HL-60/S4 treated with retinoic acid at 250 ng/mL for 4 days and 3 days (cell line): ENCODE data around the gene ARHGAP8.

Source experiments
- in situ Hi-C: fragments of 300-500 bp; cut with MboI; formaldehyde crosslinking; loops from 2 replicates; pipeline ENCODE4 v1.7.0; 2022; ENCODE audit warnings: low sequenced_read_pairs

The ARHGAP8 gene

DNA sequence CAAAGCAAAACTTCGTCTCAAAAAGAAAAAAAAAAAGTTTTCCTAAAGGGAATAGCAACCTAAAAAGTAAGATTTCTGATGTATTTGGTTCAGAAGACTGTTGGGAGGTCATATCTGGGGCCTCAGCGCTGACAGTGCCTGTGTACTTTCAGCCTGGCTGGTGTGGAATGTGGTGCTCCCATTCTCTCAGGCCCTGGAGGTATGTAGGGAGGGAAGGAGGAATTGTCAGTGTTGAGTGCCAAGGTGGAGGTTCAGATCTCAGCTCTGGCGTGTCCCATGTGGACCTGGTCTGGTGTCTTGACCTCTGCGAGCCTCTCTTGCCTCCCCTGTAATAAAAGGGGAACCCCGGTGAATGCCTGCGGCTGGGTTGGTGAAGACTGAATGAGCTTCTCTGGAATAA lies 28.0 kb upstream of the ARHGAP8 start:
- in situ Hi-C loops, result no loop called here

DNA sequence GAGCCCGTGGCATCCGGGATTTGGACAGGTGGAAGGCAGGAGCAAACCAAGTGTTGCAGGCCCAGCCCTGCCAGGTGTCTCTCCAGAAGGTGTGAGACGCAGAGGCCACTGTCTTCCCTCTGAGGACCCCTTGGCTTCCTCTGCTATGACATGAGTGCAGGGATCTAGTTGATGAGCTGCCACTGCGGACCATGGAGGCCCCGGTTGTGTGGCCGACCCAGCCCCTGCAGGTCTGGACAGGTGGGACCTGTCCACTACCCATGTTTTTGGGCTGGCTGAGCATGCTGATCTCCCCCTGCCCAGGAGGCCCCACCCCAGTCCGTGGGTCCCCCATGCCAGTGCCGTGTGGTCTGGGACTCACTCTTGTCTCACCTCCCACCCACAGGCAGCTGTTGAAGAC lies 27.5 kb upstream of the ARHGAP8 start:
- in situ Hi-C loops, result no loop called here

DNA sequence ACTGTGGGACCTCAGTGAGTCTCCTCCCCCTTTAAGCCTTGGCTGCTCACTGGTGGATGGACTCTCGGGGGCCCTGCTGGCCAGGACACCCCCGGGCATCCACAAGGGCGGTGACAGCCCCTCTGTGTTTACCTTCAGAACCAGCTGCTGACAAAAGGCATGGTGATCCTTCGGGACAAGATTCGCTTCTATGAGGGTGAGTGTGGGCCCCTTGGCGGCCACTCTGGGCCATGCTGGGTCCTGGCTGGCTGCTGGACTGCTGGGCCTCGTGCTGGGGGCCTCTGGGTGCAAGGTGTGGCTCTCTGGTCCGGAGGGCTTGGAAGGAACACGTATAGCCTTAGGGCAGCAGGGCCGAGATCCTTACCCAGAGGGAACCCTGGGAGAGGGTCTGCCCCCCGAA lies 25.9 kb upstream of the ARHGAP8 start:
- in situ Hi-C loops, result no loop called here

DNA sequence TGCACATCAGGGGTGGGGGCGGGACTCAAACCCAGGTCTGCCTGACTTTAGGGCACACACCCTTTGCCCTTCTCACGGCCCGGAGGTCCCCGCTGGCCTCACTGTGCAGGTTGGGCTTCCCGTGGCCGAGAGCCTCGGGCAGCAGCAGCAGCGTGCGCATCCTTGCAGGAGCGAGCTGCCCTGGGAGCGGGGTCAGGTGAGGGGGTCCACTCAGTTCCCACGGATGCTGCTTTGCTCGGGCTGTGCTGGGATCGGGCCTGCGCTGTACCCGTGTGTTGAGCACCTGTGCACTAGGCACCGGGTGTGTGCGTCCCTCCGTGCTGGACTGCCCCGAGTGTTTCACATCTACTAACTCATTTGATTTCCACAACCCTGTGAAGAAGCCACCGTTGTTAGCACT lies 25.2 kb upstream of the ARHGAP8 start:
- in situ Hi-C loops, result no loop called here

DNA sequence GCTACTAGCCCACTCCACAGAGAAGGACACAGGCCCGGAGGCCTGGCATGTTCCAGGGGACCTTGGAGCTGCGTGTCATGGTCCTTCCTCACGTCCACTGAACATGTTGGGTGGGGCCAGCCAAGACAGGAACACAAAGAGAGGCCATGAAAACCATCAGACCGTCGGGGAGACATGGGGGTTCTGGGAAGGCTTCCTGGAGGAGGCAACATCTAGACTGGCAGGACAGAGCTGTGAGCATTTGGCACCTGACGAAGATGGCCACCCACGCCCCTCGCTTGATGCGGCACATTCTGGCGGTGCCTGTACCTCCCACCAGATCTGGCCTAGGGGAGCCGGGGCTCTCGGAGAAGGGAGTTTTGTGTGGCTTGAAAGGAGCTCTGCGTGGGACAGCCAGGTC lies 24.7 kb upstream of the ARHGAP8 start:
- in situ Hi-C loops, result no loop called here

DNA sequence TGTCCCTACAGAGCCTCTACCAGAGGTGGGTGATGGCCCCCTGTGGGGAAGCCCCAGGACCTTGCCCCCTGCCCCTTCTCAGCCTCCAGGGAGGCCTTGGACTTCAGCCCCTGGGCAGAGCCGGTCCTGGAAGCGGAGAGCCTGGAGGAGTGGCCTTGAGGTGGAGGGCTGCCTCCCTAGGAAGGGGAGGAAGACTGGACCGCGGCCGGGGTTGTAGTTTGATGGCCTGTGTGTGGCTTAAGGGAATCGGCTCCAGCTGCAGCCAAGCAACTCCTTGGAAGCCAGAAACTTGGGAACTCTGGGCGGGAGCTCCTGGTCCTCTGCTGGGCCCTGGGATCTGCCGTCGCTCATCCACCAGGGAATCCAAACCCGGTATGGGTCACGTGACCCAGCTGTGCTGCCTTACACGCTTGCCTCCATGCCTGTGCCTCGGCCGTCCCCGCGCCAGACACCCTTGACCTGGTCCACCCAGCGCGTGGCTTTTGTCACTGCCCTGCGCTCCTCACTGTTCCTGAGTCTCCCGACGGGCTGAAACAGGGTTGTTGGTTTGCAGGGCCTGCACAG lies 23.5 kb upstream of the ARHGAP8 start:
- in situ Hi-C loops, result no loop called here

DNA sequence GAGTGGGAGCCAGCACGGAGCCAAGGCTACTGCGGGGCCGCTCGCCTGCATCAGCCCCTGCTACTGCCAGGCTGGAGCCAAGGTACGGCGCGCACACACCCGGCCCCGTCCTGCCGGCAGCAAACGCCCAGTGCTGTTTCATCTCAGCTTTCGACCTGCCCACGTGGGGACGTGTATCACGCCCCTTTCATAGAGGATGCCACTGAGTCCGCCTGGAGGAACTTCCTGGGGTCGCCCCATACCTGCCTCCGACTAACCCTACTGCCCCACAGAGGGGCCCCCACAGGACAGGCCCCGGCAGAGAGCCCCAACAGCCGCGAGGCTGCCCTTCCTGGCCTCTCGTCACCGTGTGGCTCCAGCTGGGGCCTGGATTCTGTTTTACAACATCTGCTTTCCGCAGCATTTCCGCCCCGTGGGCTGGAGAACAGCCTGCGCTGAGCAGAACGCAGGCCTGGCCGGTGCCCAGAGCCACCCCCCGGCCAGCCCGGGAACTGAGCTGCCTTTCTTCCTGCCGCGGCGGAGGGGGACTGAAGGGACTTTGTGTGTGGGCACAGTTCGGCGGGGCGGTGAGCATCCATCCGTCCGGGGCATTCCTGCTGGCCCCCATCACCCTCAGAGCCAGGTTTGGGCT lies 22.9 kb upstream of the ARHGAP8 start:
- in situ Hi-C loops, result no loop called here

DNA sequence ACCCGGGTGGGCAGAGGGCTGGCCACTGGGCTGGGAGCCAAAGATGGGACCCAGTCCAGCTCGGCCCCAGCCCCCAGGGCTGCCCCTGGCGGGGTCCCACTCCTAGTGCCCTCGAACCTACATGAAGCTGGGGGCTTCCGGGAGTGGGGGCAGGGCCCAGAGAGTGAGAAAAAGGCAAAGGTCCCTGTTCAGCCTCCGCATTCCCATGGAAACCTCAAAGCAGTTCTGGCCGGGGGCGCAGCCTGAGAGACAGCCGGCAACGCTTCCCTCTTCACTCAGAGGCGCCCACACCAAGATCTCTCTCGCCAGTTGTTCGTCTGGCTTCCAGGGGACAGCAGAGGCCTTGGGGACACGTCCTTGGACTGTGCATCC lies 22.4 kb upstream of the ARHGAP8 start:
- in situ Hi-C loops, result no loop called here

DNA sequence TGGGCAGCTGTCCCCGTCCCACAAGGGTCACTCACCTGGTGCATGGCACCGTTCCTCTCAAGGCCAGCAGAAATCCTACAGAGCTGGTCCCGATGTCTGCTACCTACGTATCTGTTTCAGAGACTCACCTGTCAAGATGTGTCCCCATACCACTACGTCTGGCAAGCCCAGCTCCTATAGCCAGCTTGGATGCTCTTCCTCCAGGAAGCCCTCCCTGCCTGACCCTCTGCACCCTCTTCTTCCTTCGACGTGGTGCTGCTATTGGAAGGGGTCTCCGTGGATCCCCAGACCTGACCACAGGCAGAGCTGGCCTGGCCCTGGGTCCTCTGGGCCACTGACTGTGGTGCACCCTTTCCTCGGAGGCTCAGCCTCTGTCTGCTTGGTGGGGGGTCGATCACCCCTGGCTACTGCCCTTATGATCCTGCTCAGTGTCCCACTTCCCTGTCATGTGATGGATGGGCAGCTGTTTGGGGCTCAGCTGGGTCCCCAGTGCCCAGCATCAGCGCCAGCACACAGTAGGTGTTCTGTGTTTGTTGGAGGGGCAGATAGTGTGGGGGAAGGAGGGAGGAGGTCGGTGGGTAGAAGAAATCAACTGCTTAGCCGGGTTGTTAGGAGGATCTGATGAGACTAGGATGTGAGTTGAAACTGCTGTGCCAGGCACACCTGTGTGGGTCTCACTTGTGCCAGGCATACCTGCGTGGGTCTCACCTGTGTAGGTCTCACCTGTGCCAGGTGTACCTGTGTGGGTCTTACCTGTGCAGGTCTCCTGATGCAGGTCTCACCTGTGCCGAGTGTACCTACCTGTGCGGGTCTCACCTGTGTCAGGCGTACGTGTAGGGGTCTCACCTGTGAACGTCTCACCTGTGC lies 21.7 kb upstream of the ARHGAP8 start:
- in situ Hi-C loops, result no loop called here

DNA sequence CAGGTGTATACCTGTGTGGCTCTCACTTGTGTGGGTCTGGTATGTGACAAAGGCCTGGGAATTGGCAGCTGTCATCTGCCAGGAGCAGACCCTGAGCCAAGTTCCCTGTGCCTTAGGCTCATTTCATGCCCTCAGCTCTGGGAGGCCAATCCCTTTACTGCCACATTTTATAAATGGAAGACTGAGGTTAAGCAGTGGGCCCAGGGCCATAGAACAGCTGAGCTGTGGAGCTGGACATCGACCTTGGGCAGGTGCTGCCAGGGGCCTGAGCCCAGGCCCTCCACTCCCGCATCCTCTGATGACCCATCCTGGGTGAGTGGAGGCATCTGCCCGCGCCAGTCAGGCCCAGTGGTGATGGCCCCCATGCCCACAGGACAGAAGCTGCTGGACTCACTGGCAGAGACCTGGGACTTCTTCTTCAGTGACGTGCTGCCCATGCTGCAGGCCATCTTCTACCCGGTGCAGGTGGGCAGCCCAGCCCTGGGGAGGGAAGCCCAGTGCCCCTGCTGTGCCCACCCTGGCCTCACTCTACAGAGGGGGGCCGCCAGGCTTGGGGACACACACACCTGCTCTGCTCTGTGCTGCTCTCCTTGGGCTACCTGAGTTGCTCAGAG lies 20.9 kb upstream of the ARHGAP8 start:
- in situ Hi-C loops, result no loop called here

DNA sequence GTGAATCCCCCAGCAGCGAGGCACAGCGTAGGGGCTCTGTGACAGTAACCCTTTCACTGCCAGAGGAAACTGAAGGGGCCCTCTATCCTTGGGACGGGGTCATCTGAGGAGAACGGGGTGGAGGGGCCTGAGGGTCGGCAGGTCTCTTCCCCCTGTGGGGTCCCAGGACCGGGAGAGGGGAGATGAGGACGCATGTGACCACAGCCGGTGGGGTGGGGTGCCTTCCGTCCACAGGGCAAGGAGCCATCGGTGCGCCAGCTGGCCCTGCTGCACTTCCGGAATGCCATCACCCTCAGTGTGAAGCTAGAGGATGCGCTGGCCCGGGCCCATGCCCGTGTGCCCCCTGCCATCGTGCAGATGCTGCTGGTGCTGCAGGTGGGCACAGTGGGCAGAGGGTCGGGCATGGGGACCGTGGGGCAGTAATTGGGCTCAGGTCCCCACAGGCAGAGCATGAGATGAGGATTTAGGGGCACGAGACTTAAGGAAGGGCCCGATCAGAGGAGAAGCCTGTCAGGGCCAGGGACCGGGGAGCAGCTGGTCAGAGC lies 20.3 kb upstream of the ARHGAP8 start:
- in situ Hi-C loops, result no loop called here

DNA sequence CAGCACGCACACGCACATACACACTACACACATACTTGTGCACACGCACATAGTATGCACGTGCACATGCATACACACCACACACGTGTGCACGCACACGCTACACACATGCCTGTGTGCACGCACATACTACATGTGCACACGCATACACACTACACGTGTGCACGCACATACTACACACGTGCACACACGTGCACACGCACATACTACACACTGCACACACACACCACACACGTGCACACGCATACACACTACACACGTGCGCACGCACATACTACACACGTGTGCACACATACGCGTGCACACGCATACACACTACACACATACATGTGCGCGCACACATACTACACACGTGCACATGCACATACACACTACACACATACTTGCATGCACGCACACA lies 19.7 kb upstream of the ARHGAP8 start:
- in situ Hi-C loops, result no loop called here

DNA sequence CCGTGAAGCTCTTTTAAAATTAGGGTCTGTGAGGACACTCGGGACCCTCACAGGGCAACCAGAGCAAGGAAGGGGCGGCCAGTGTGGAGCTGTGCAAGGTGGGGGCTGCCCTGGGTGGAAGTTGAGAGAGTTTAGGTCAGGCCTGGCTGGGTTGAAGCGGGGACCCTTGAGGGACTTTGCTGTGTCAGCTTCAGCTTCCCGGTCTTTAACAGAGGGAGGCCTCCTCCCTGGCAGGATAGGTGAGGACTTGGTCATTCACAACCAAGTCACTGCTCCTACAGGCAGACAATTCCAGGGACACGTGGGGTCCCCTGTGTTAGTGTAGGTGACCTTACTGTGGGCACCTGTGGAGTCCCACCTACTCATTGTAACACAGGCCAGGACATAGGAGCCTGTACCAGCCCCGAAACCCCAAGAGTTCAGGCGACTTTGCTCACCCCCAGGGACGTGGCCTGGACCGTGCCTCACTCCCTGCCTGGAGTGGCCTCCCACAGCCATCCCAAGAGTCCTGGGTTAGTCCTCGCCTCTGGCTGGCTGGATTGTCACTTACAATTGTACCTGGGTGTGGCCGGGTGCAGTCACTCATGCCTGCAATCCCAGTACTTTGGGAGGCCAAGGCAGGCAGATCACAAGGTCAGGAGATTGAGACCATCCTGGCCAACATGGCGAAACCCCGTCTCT lies 18.8 kb upstream of the ARHGAP8 start:
- in situ Hi-C loops, result no loop called here

DNA sequence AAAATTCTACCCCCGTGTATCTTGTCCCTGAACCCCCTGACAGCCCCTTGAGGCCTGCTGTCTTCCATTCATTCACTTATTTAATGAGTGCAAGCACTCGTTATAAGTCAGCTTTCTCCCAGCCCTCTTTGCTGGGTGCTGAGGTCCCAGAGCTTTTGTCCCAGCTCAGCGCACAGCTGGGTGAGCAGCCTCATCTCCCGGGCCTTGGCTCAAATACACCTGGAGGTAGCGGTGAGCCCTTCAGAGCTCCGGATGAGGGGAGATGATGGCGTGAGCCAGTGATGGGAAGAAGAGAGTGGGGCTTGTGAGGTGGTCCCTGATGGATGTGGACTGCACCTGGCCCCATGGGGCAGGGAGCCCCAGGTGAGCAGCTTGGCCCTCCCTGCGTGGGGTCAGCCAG lies 18.1 kb upstream of the ARHGAP8 start:
- in situ Hi-C loops, result no loop called here

DNA sequence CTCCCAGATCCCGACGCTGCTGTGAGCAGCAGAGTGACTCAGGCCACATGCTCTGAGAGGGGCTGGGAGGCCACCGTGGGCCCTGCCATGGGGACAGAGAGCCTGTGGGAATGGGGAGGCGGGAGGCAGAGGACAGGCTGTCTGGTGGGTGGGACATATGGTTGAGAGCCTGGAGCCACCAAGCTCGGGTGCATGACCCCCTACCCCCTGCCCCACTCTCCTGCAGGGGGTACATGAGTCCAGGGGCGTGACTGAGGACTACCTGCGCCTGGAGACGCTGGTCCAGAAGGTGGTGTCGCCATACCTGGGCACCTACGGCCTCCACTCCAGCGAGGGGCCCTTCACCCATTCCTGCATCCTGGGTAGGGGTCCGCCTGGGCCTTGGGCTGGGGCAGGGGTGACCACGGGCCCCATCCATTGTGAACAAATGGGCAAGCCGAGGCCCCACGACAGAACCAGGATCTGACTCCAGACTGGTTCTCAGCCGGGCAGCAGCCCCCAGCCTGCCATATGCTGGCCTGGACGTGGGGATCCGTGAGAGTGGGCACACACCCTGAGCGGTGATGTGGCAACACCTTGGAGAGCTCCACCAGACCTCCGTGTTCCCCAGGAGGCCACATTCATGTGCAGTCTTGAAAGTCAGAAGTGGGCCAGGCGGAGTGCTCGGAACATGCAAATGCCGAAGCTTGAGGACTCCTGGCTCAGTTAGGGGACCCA lies 17.4 kb upstream of the ARHGAP8 start:
- in situ Hi-C loops, result no loop called here

DNA sequence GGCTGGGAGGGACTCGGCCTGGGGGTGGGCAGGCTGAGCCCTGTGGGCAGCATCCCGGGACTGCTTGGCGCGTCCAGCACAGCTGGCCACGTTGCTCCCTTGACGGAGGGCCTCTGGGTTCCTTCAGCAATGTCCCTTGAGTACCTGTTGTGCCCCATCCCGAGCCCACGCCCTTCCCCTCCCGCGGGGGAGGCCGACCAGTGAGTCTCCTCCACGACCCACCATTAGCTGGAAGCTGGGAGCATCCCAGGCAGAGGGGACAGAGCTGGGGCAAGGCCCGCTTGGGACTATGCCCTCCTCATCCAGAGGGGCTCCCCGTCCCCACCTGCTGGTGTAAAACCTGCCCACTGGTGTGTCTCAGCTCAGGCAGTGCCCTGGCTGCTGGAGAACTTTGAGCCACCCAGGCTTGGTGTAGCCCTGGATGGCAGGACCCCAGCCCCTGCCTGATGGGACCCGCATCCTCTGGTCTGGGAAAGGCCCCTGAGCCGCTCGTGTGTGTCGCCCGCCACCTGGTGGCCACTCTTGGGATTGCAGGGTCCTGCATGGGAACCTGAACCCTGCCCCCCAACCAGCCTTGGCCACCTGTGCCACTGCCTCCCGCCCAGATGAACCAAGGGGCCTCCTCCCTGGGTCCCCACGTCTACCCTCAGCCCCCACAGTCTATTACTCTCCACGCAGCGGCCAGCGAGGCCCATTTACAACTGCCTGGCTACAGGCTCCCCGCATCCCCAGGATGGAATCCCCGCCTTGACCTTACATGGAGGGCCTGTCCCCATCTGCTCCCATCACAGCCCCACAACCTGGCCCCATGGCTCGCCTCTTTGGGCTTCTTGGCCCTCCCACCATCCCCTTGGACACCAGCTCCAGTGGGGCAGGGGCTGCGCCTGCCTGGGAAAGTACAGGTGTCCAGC lies 16.6 kb upstream of the ARHGAP8 start:
- in situ Hi-C loops, result no loop called here

DNA sequence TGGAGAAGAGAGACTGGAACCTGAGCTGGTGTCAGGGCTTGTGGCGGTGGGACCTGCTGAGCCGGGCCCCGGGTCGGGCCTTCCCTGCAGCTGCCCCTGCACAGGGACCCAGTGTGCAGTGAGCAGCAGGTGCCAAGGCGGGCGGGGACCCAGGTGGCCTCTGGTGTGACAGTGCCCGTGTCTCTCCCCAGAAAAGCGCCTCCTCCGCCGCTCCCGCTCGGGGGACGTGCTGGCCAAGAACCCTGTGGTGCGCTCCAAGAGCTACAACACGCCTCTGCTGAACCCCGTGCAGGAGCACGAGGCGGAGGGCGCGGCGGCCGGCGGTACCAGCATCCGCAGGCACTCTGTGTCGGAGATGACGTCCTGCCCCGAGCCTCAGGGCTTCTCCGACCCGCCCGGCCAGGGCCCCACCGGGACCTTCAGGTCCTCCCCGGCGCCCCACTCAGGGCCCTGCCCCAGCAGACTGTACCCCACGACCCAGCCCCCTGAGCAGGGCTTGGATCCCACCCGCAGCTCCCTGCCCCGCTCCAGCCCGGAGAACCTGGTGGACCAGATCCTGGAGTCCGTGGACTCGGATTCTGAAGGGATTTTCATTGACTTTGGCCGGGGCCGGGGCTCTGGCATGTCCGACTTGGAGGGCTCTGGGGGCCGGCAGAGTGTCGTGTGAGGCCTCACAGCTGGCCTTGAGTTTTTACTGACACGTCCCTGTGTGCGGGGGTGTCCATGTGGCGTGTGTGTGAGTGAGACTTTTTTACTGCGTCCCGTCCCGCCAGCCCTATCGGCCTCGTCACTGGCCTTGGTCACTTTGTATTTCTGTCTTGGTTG lies 15.6 kb upstream of the ARHGAP8 start:
- in situ Hi-C loops, result no loop called here
